Psoas muscle (tissue), 8 donors: ENCODE data around the gene COBL. TPM values are rescaled to one million over a fixed set of nuclear protein-coding genes. Genes with fewer than 3 reads are reported as not detected.

Source experiments
- ATAC-seq, 4 donors: fragments of 200-7000 bp; cut with Tn5 transposase; one replicate each; pipeline ENCODE4 v1.9.1; 2020; ENCODE audit warnings: moderate library complexity in 3 of 4, mild to moderate bottlenecking in 2 of 4
- DNase-seq, 2 donors: peaks; one replicate each; pipeline ENCODE4 v3.0.0-alpha.2; 2020
- H3K27ac ChIP-seq: fragments of 200-600 bp; one replicate; pipeline ENCODE4 v1.8.0; 2022
- H3K27me3 ChIP-seq, 3 donors: fragments of 200-600 bp in 1 of 3; one replicate each; pipeline versions ENCODE4 v1.6.1 to v1.8.0; 2013 to 2022; ENCODE audit warnings: low read length in 2 of 3, mild to moderate bottlenecking in 2 of 3, moderate library complexity in 1 of 3; ENCODE audit not compliant: insufficient read depth in 3 of 3
- H3K36me3 ChIP-seq, 2 donors: fragments of 200-600 bp in 1 of 2; one replicate each; pipeline versions ENCODE4 v1.6.1 to v1.8.0; 2013 to 2022; ENCODE audit warnings: low read depth in 1 of 2, mild to moderate bottlenecking in 1 of 2, moderate library complexity in 1 of 2; ENCODE audit not compliant: insufficient read depth in 1 of 2
- H3K4me1 ChIP-seq: fragments of 200-600 bp; one replicate; pipeline ENCODE4 v1.8.0; 2022
- H3K4me3 ChIP-seq: fragments of 200-600 bp; one replicate; pipeline ENCODE4 v1.8.0; 2022; ENCODE audit warnings: mild to moderate bottlenecking
- H3K9me3 ChIP-seq: fragments of 200-600 bp; one replicate; pipeline ENCODE4 v1.8.0; 2022
- WGBS, 3 donors: extraction: QIAGEN DNeasy Blood & Tissue Kit; methylation state at CpG; one replicate each; pipeline versions ENCODE4 v1.1.6 to v1.1.7; 2013; 5-methylcytosine and 5-hydroxymethylcytosine counted together
- intact Hi-C, 2 donors: fragments of 100-400 bp; cut with DNase I; formaldehyde crosslinking; loops; one replicate each; pipeline versions ENCODE4 v1.11.0 to v1.14.2; 2022
- polyA plus RNA-seq, 3 donors: library from polyadenylated mRNA; stranded (reverse); fragments of 200-250 nt; gene quantifications; one replicate each; pipeline ENCODE4 v1.2.3, GENCODE V29; 2013
- total RNA-seq, 4 donors: library from RNA; stranded (reverse); fragmentation: NEBNext Ultra II Directional in 2 of 4; extraction: Animal tissue kit (Norgen Biotek cat#: 25700) in 2 of 4; gene quantifications; one replicate each; pipeline versions ENCODE4 v1.2.1 to v1.2.4, GENCODE V29; 2021 to 2023
- TF ChIP-seq, protein P1 (sequence below): fragments of 200-600 bp; IDR thresholded peaks from one replicate; pipeline ENCODE4 v1.8.0; 2022; ENCODE audit warnings: antibody characterized with exemption
- donor health status: healthy with polysubstance abuse.
- donor health status: DM: no; HTN: no; CAD: no; lungs with moderate emphysema.
- donor health status: Bipolar disorder and iron deficiency.
- donor health status: healthy.
- donor health status: DM: yes; HTN: yes; CAD: no.
- donor health status: DM: no; HTN: no; CAD: no.
- donor health status: DM: no; HTN: no; CAD: no.
- donor health status: DM: yes; HTN: yes; CAD: no.

COBL gene
- total and polyA plus RNA-seq, 7 donors, result 57.5 to 139 (median 115) TPM

GRCh38 chr7:51310131-51310583 is 6.5 kb downstream of the COBL start:
- no peak for ATAC-seq
- DNase-seq, result no peak
- TF ChIP-seq, protein P1, sequence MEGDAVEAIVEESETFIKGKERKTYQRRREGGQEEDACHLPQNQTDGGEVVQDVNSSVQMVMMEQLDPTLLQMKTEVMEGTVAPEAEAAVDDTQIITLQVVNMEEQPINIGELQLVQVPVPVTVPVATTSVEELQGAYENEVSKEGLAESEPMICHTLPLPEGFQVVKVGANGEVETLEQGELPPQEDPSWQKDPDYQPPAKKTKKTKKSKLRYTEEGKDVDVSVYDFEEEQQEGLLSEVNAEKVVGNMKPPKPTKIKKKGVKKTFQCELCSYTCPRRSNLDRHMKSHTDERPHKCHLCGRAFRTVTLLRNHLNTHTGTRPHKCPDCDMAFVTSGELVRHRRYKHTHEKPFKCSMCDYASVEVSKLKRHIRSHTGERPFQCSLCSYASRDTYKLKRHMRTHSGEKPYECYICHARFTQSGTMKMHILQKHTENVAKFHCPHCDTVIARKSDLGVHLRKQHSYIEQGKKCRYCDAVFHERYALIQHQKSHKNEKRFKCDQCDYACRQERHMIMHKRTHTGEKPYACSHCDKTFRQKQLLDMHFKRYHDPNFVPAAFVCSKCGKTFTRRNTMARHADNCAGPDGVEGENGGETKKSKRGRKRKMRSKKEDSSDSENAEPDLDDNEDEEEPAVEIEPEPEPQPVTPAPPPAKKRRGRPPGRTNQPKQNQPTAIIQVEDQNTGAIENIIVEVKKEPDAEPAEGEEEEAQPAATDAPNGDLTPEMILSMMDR, result no peak
- intact Hi-C loops, result no loop called here
- Histone ChIP-seq H3K4me1 (peaks cover 25% of the 10 kb centered on the region), H3K36me3 (no peaks in the 10 kb centered on the region), H3K4me3 (no peak overlapping the region), H3K27ac (no peak overlapping the region), H3K27me3 (no peaks in the 10 kb centered on the region), H3K9me3 (no peaks in the 10 kb centered on the region)
- 84 to 86% (median 84%) methylated on average over 3 of the region's 3 CpGs for WGBS, 3 donors

DNA sequence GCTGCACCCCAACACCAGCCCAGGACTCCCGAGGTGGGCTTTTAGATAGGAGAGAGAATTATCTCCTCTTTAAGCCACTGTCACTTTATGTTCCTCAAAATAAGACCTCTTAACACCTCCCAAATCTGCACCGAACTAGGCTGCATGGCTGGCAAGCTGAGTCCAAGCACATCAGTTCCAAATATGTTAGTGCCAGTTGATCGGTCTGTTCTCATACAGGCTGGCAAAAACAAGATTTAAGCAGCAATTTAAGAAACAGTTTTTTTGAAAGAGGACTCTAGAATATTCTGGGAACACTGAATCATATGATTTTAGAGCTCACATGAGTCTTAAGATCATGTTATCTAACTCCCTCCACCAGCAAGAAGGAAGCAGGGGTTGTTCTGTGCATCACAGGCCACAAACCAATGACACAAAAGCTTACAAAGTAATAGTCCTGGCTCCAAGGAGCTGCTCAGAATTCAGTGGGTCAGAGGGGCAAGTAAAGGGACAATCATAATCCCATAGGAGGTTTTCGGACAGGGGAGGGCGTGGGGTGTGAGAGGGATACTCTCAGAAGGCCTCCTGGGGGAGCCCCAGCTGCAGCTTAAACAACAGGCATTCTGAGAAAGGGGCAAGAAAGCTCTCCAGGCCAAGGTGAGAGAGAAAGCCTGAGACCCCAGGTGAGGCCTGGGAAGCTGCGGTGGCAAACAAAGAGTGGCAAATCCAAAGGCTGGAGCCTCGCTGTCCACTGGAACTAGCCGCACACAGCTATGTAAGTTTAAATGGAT is 7.1 kb downstream of the COBL start:
- intact Hi-C loops, result no loop called here
- TF ChIP-seq, protein P1, result no peak
- Histone ChIP-seq H3K9me3 (no peaks in the 10 kb centered on the region), H3K4me3 (no peak overlapping the region), H3K27ac (no peak overlapping the region), H3K4me1 (peaks cover 29% of the 10 kb centered on the region), H3K36me3 (no peaks in the 10 kb centered on the region), H3K27me3 (no peaks in the 10 kb centered on the region)
- peak in 1 of 4 donors; percentile 22 for ATAC-seq
- no peak for DNase-seq
- WGBS, 3 donors, result 66 to 71% (median 69%) methylated on average over 8 of the region's 8 CpGs

DNA sequence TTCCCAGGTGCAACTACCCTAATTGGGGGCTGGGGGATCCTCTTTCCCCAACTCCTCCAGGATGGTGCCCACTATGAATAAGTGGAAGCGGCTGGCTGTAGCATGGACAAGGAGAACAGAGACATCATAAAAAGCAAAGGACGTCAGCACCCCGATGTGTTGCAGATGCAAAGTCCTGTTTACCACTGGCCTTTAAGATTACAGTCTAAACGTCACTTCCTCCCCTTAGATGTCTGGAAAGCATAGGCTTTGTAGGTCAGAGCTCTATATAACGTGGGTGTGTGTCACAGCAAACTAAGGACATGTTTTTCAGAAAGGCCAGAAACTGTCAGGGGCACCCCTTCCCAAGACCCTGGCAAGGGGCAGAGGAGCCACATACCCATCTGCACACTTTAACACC is 7.9 kb downstream of the COBL start:
- intact Hi-C loops, result no loop called here
- WGBS, 3 donors, result 67 to 75% (median 72%) methylated on average over 5 of the region's 5 CpGs
- no peaks in the 10 kb centered on the region for H3K36me3 ChIP-seq
- H3K27me3 ChIP-seq, result no peaks in the 10 kb centered on the region
- no peak overlapping the region for H3K4me3 ChIP-seq
- peaks cover 29% of the 10 kb centered on the region for H3K4me1 ChIP-seq
- H3K9me3 ChIP-seq, result no peaks in the 10 kb centered on the region
- ATAC-seq (no peak), DNase-seq (no peak)
- TF ChIP-seq, protein P1, result no peak
- peak overlapping the region; percentile 51 for H3K27ac ChIP-seq

DNA sequence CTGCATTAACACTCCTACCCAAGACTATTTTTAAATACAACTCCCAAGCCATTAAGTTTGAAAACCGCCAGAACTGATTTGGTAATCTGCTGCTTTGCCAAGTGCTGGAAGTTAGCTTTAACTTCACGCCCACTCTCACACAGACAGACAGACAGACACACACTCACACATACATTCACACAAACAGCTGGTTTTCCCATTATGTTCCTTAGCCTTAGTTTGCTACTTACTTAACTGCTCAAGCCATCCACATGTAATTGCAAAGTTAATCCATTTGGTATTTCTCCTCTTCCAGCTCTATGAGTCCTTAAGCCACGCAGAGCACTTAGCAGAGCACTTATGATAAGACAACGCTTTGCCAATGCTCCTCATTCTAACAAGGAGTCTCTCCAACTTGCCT is 8.3 kb downstream of the COBL start:
- TF ChIP-seq, protein P1, result no peak
- peaks cover 31% of the 10 kb centered on the region for H3K4me1 ChIP-seq
- WGBS, 3 donors, result 20 to 43% (median 25%) methylated on average over 4 of the region's 4 CpGs
- peak overlapping the region; percentile 51 for H3K27ac ChIP-seq
- intact Hi-C loops, result no loop called here
- peak in 2 of 4 donors; percentile 45 to 51 for ATAC-seq
- DNase-seq, result no peak
- no peaks in the 10 kb centered on the region for H3K36me3 ChIP-seq
- H3K4me3 ChIP-seq, result no peak overlapping the region
- no peaks in the 10 kb centered on the region for H3K9me3 ChIP-seq
- no peaks in the 10 kb centered on the region for H3K27me3 ChIP-seq
